Cardiac muscle cell (in vitro differentiated cells and primary cell): Measurements from ENCODE around the gene DIPK1C. TPM values are rescaled to one million over a fixed set of nuclear protein-coding genes. Genes with fewer than 3 reads are reported as not detected.

Experiments used
- DNase-seq, 2 donors: peaks; one replicate each; pipeline versions ENCODE4 v3.0.0 to v3.0.0-alpha.2; 2010 to 2017; ENCODE audit warnings: low read depth in 1 of 2, low spot score in 1 of 2
- H3K27ac ChIP-seq: fragments of 200-600 bp; sonication (generic); 2 replicates; pipeline ENCODE4 v1.5.1; 2016
- H3K27me3 ChIP-seq: fragments of 200-600 bp; sonication (generic); 2 replicates; pipeline ENCODE4 v1.6.0; 2016; ENCODE audit warnings: control low read depth
- H3K36me3 ChIP-seq: fragments of 200-600 bp; sonication (generic); 2 replicates; pipeline ENCODE4 v1.5.1; 2016; ENCODE audit warnings: control low read depth
- H3K4me1 ChIP-seq: fragments of 200-600 bp; sonication (generic); 2 replicates; pipeline ENCODE4 v1.8.1; 2017; ENCODE audit warnings: low read depth, mild to moderate bottlenecking, mixed run types
- H3K4me3 ChIP-seq: fragments of 200-600 bp; sonication (generic); 2 replicates; pipeline ENCODE4 v1.5.1; 2016; ENCODE audit warnings: mild to moderate bottlenecking
- H3K9me3 ChIP-seq: fragments of 200-600 bp; sonication (generic); 2 replicates; pipeline ENCODE4 v1.5.1; 2017; ENCODE audit warnings: low read depth, mild to moderate bottlenecking, control low read depth
- CTCF ChIP-seq: IDR thresholded peaks from 2 replicates; pipeline ENCODE4 v1.5.1; 2012; ENCODE audit warnings: low read depth, mild to moderate bottlenecking, low read length
- polyA plus RNA-seq: library from polyadenylated mRNA; unstranded; fragments of >200 nt; fragmentation: Nextera tagmentation; extraction: Ambion mirVana; gene quantifications from 2 replicates; pipeline ENCODE4 v1.2.1, GENCODE V29; 2016
- total RNA-seq: library from RNA; depleted of rRNA; stranded (reverse); fragments of >200 nt; gene quantifications from 2 replicates; pipeline ENCODE4 v1.2.3, GENCODE V29; 2016

The DIPK1C gene
- total and polyA plus RNA-seq, 2 experiments from 2014 or later, result not detected

GRCh38 chr18:74429096-74429495 lies 28.0 kb downstream of the DIPK1C start:
- Histone ChIP-seq H3K9me3 (no peaks in the 10 kb centered on the region), H3K27ac (no peak overlapping the region), H3K36me3 (no peaks in the 10 kb centered on the region), H3K27me3 (no peaks in the 10 kb centered on the region), H3K4me1 (peaks cover 4% of the 10 kb centered on the region), H3K4me3 (no peak overlapping the region)
- no peak for TF ChIP-seq CTCF
- DNase-seq, result no peak

GRCh38 chr18:74427442-74428112 lies 29.5 kb downstream of the DIPK1C start:
- TF ChIP-seq CTCF, result no peak
- Histone ChIP-seq H3K9me3 (no peaks in the 10 kb centered on the region), H3K27me3 (no peaks in the 10 kb centered on the region), H3K27ac (no peak overlapping the region), H3K4me1 (peaks cover 4% of the 10 kb centered on the region), H3K36me3 (no peaks in the 10 kb centered on the region), H3K4me3 (no peak overlapping the region)
- DNase-seq, result no peak

GRCh38 chr18:74425876-74426275 lies 31.2 kb downstream of the DIPK1C start:
- Histone ChIP-seq H3K27me3 (no peaks in the 10 kb centered on the region), H3K36me3 (no peaks in the 10 kb centered on the region), H3K4me3 (no peak overlapping the region), H3K4me1 (peaks cover 4% of the 10 kb centered on the region), H3K9me3 (no peaks in the 10 kb centered on the region), H3K27ac (no peak overlapping the region)
- DNase-seq, result no peak
- no peak for TF ChIP-seq CTCF

- DNase-seq, result no peak
- H3K27ac ChIP-seq, result no peak overlapping the region
- no peaks in the 10 kb centered on the region for H3K36me3 ChIP-seq
- H3K4me1 ChIP-seq, result peaks cover 2% of the 10 kb centered on the region
- H3K27me3 ChIP-seq, result no peaks in the 10 kb centered on the region
- H3K9me3 ChIP-seq, result no peaks in the 10 kb centered on the region
- H3K4me3 ChIP-seq, result no peak overlapping the region
- TF ChIP-seq CTCF, result no peak
Observed at GRCh38 chr18:74425161-74425560, 31.9 kb downstream of the DIPK1C start.

- H3K4me1 ChIP-seq, result no peaks in the 10 kb centered on the region
- H3K27ac ChIP-seq, result no peak overlapping the region
- H3K4me3 ChIP-seq, result no peak overlapping the region
- no peak for TF ChIP-seq CTCF
- no peaks in the 10 kb centered on the region for H3K9me3 ChIP-seq
- no peak for DNase-seq
- no peaks in the 10 kb centered on the region for H3K27me3 ChIP-seq
- no peaks in the 10 kb centered on the region for H3K36me3 ChIP-seq
Observed at GRCh38 chr18:74422541-74422940, 34.6 kb downstream of the DIPK1C start.
